ENCODE data around the gene PNMT. TPM values are rescaled to one million over a fixed set of nuclear protein-coding genes. Genes with fewer than 3 reads are reported as not detected.
A peak's percentile ranks its signal among the peaks of the same experiment; 100 is the strongest.

Gene PNMT
- polyA plus RNA-seq, 3 donors = not detected

- H3K4me3 Mint-ChIP-seq = no peak overlapping the region
- H3K36me3 ChIP-seq (replicated peaks in 1 of 2; ENCODE audit: control insufficient read depth in 1 of 2, insufficient read depth in 2 of 2, low read length in 2 of 2) = no peaks in the 10 kb centered on the region
- H3K27ac Mint-ChIP-seq = peak overlapping the region in 2 of 7 donors; percentile 1 to 75
- no peak overlapping the region for H3K4me3 ChIP-seq (replicated peaks in 1 of 3; ENCODE audit: low read depth in 2 of 3, low read length in 3 of 3)
- intact Hi-C loops (cut with micrococcal nuclease) = no loop called here
- no peak for DNase-seq
- H2AFZ ChIP-seq (ENCODE audit: insufficient read depth, low read depth, low read length, poor library complexity, severe bottlenecking) = no peak overlapping the region
- peaks cover 14 to 24% of the 10 kb centered on the region in 2 donors for H3K4me1 ChIP-seq (ENCODE audit: control insufficient read depth in 1 of 2, insufficient read depth in 2 of 2, low read length in 2 of 2)
- peaks cover 0 to 11% (median 2%) of the 10 kb centered on the region in 7 donors for H3K9me3 Mint-ChIP-seq
- H3K4me2 ChIP-seq (replicated peaks; ENCODE audit: extremely low read depth, low read length, poor library complexity, severe bottlenecking) = no peak overlapping the region
- no peaks in the 10 kb centered on the region for H3K36me3 Mint-ChIP-seq
- H3K9ac ChIP-seq (ENCODE audit: insufficient read depth, low read length, poor library complexity, severe bottlenecking) = no peak overlapping the region
- H3K79me2 ChIP-seq (ENCODE audit: insufficient read depth, low read length) = no peaks in the 10 kb centered on the region
- H3K27me3 Mint-ChIP-seq (ENCODE audit: low read depth in 3 of 3) = peaks cover 50 to 62% (median 50%) of the 10 kb centered on the region in 3 donors
- H3K27me3 ChIP-seq (ENCODE audit: control insufficient read depth in 2 of 2, insufficient read depth in 2 of 2, low read length in 2 of 2) = peaks cover 16 to 47% of the 10 kb centered on the region in 2 donors
- H3K4me1 Mint-ChIP-seq = peaks cover 26% of the 10 kb centered on the region
- H3K9me3 ChIP-seq (replicated peaks in 1 of 2; ENCODE audit: control insufficient read depth in 1 of 2, insufficient read depth in 1 of 2, low read length in 2 of 2) = no peaks in the 10 kb centered on the region
- WGBS (ENCODE audit: insufficient coverage) = 86% methylated on average over 8 of the region's 10 CpGs
- H4K20me1 ChIP-seq (ENCODE audit: insufficient read depth, low read length) = no peaks in the 10 kb centered on the region
- no peak for TF ChIP-seq CTCF (IDR thresholded peaks at IDR 0.05)
- no peak overlapping the region for H3K27ac ChIP-seq (ENCODE audit: low read depth in 1 of 2, low read length in 2 of 2)
Observed at GRCh38 chr17:39628655-39629493, 39.4 kb upstream of the PNMT start.

- H3K4me2 ChIP-seq (replicated peaks; ENCODE audit: extremely low read depth, low read length, poor library complexity, severe bottlenecking) = peak overlapping the region; percentile 21
- no peak for TF ChIP-seq CTCF (IDR thresholded peaks at IDR 0.05)
- no peaks in the 10 kb centered on the region for H3K79me2 ChIP-seq (ENCODE audit: insufficient read depth, low read length)
- Mint-ChIP-seq H3K36me3 (no peaks in the 10 kb centered on the region), H3K4me3 (no peak overlapping the region), H3K27ac (peak overlapping the region in 1 of 7 donors; percentile 75), H3K9me3 (peaks cover 0 to 11% (median 2%) of the 10 kb centered on the region in 7 donors), H3K27me3 (ENCODE audit: low read depth in 3 of 3) (peaks cover 46 to 58% (median 49%) of the 10 kb centered on the region in 3 donors), H3K4me1 (peaks cover 27% of the 10 kb centered on the region)
- H3K27ac ChIP-seq (ENCODE audit: low read depth in 1 of 2, low read length in 2 of 2) = no peak overlapping the region
- 80% methylated on average over 1 of the region's 3 CpGs for WGBS (ENCODE audit: insufficient coverage)
- H3K4me3 ChIP-seq (replicated peaks in 1 of 3; ENCODE audit: low read depth in 2 of 3, low read length in 3 of 3) = no peak overlapping the region
- H2AFZ ChIP-seq (ENCODE audit: insufficient read depth, low read depth, low read length, poor library complexity, severe bottlenecking) = no peak overlapping the region
- no peaks in the 10 kb centered on the region for H3K9me3 ChIP-seq (replicated peaks in 1 of 2; ENCODE audit: control insufficient read depth in 1 of 2, insufficient read depth in 1 of 2, low read length in 2 of 2)
- no peaks in the 10 kb centered on the region for H4K20me1 ChIP-seq (ENCODE audit: insufficient read depth, low read length)
- peaks cover 14 to 30% of the 10 kb centered on the region in 2 donors for H3K4me1 ChIP-seq (ENCODE audit: control insufficient read depth in 1 of 2, insufficient read depth in 2 of 2, low read length in 2 of 2)
- H3K27me3 ChIP-seq (ENCODE audit: control insufficient read depth in 2 of 2, insufficient read depth in 2 of 2, low read length in 2 of 2) = peaks cover 16 to 45% of the 10 kb centered on the region in 2 donors
- intact Hi-C loops (cut with micrococcal nuclease) = no loop called here
- H3K9ac ChIP-seq (ENCODE audit: insufficient read depth, low read length, poor library complexity, severe bottlenecking) = no peak overlapping the region
- no peaks in the 10 kb centered on the region for H3K36me3 ChIP-seq (replicated peaks in 1 of 2; ENCODE audit: control insufficient read depth in 1 of 2, insufficient read depth in 2 of 2, low read length in 2 of 2)
- no peak for DNase-seq
Observed at GRCh38 chr17:39629494-39629880, 38.8 kb upstream of the PNMT start.

Measured in CD14-positive monocyte (primary cell).